HCT116 (cell line): Measurements from ENCODE around the gene MINDY3. TPM values are rescaled to one million over a fixed set of nuclear protein-coding genes. Genes with fewer than 3 reads are reported as not detected.
"Not testable (repeated sequence)": the region's sequence is repeated elsewhere in the genome, so short reads cannot be mapped to it uniquely, and the experiment has no call there.

ENCODE experiments used
- ATAC-seq: fragments of 200-7000 bp; cut with Tn5 transposase; 2 replicates; pipeline ENCODE4 v1.9.1; 2020; ENCODE audit warnings: mild to moderate bottlenecking, moderate library complexity
- BruUV-seq: library from RNA; stranded (reverse); fragments of 400-500 nt; replicated peaks from 2 replicates; lab custom pipeline; 2021; lab: Mats Ljungman, UMichigan
- CTCF ChIA-PET: fragments of 300-600 bp; sonication (Branson Sonifier 250); formaldehyde crosslinking; loops from one replicate; lab custom pipeline; 2021; ENCODE audit warnings: antibody characterized with exemption; lab: Charles Lee
- POLR2A ChIA-PET: fragments of 300-600, 350-600 bp; sonication (Branson Sonifier 250); formaldehyde crosslinking; loops from one replicate; lab custom pipeline; 2021; ENCODE audit warnings: antibody characterized with exemption; lab: Charles Lee
- RAD21 ChIA-PET, 2 experiments: fragments of 300-600 bp; sonication (Branson Sonifier 250); formaldehyde crosslinking; loops; one replicate each; lab custom pipeline; 2023; ENCODE audit warnings: low total read pairs in 2 of 2; ENCODE audit not compliant: uncharacterized antibody in 2 of 2, unreplicated experiment in 2 of 2, low non-redundant PET in 1 of 2; lab: Charles Lee
- DNase-seq: peaks from one replicate; pipeline ENCODE4 v3.0.0-alpha.2; 2010; ENCODE audit warnings: low read depth, low spot score
- H2AFZ ChIP-seq: fragments of 200-600 bp; shearing (Covaris generic), sonication (generic); 2 replicates; pipeline ENCODE4 v1.6.1; 2017; ENCODE audit warnings: low read depth, mixed run types, mixed read lengths, antibody characterized with exemption, low read length; ENCODE audit not compliant: poor library complexity, severe bottlenecking
- H3K27ac ChIP-seq: 2 replicates; pipeline ENCODE4 v1.5.1; 2012; ENCODE audit warnings: low read depth, low read length
- H3K27me3 ChIP-seq: fragments of 200-600 bp; sonication (generic); 2 replicates; pipeline ENCODE4 v1.6.1; 2016; ENCODE audit warnings: mixed run types, low read length, mixed read lengths; ENCODE audit not compliant: insufficient read depth
- H3K36me3 ChIP-seq, 2 experiments: fragments of 200-500 bp in 1 of 2; fragments of 200-600 bp in 1 of 2; sonication (Bioruptor generic) in 1 of 2; sonication (generic) in 1 of 2; 2 replicates each; pipeline versions ENCODE4 v1.5.1 to v1.6.1; 2014 to 2016; ENCODE audit warnings: low read length in 2 of 2, inconsistent platforms in 1 of 2, mixed read lengths in 1 of 2, mixed run types in 1 of 2; ENCODE audit not compliant: insufficient read depth in 2 of 2, control insufficient read depth in 1 of 2
- H3K4me1 ChIP-seq, 2 experiments: fragments of 200-600 bp in 1 of 2; sonication (generic) in 1 of 2; 2 replicates each; pipeline versions ENCODE4 v1.5.1 to v1.6.1; 2012 to 2017; ENCODE audit warnings: low read length in 2 of 2, inconsistent platforms in 1 of 2, mild to moderate bottlenecking in 1 of 2, mixed read lengths in 1 of 2, mixed run types in 1 of 2, moderate library complexity in 1 of 2; ENCODE audit not compliant: insufficient read depth in 2 of 2, control insufficient read depth in 1 of 2
- H3K4me2 ChIP-seq: fragments of 200-600 bp; sonication (generic); 2 replicates; pipeline ENCODE4 v1.6.1; 2017; ENCODE audit warnings: mixed run types, low read length, mixed read lengths
- H3K4me3 ChIP-seq, 2 experiments: fragments of 200-600 bp in 1 of 2; sonication (generic) in 1 of 2; replicated peaks in 1 of 2; 2 replicates each; pipeline ENCODE4 v1.5.1; 2011 to 2016; ENCODE audit warnings: low read length in 2 of 2, control low read depth in 1 of 2, low read depth in 1 of 2, mild to moderate bottlenecking in 1 of 2, mixed read lengths in 1 of 2, mixed run types in 1 of 2
- H3K79me2 ChIP-seq: fragments of 200-600 bp; sonication (generic); 2 replicates; pipeline ENCODE4 v1.6.1; 2017; ENCODE audit warnings: mild to moderate bottlenecking, mixed run types, low read length, moderate library complexity, mixed read lengths; ENCODE audit not compliant: insufficient read depth
- H3K9ac ChIP-seq: fragments of 200-600 bp; sonication (generic); 2 replicates; pipeline ENCODE4 v1.6.1; 2016; ENCODE audit warnings: low read length, mixed read lengths
- H3K9me2 ChIP-seq: fragments of 200-600 bp; sonication (generic), shearing (Covaris generic); 2 replicates; pipeline ENCODE4 v1.6.1; 2017; ENCODE audit warnings: mixed run types, mild to moderate bottlenecking, moderate library complexity; ENCODE audit not compliant: insufficient read depth
- H3K9me3 ChIP-seq, 2 experiments: fragments of 200-500 bp in 1 of 2; fragments of 200-600 bp in 1 of 2; sonication (Bioruptor generic) in 1 of 2; sonication (generic) in 1 of 2; 2 replicates each; pipeline ENCODE4 v1.6.1; 2014 to 2017; ENCODE audit warnings: low read length in 2 of 2, mixed read lengths in 2 of 2, inconsistent platforms in 1 of 2, low read depth in 1 of 2, mild to moderate bottlenecking in 1 of 2, mixed run types in 1 of 2, moderate library complexity in 1 of 2; ENCODE audit not compliant: control insufficient read depth in 1 of 2, insufficient read depth in 1 of 2
- H4K20me1 ChIP-seq: fragments of 200-600 bp; sonication (generic), shearing (Covaris generic); 2 replicates; pipeline ENCODE4 v1.6.1; 2017; ENCODE audit warnings: mixed run types, mild to moderate bottlenecking, moderate library complexity; ENCODE audit not compliant: insufficient read depth
- EZH2 ChIP-seq: fragments of 200-600 bp; sonication (generic); IDR thresholded peaks from 2 replicates; pipeline ENCODE4 v1.6.1; 2017; ENCODE audit warnings: antibody characterized with exemption, mixed run types
- FOSL1 ChIP-seq: IDR thresholded peaks from 2 replicates; pipeline ENCODE4 v1.6.1; 2012; ENCODE audit warnings: low read depth
- intact Hi-C: fragments of 100-400 bp; cut with micrococcal nuclease; formaldehyde crosslinking; loops from 2 replicates; pipeline ENCODE4 v1.10.0; 2022
- total RNA-seq: library from RNA; stranded (reverse); gene quantifications from one replicate; pipeline ENCODE4 v1.2.1, GENCODE V29; 2021; ENCODE audit not compliant: unreplicated experiment

Gene MINDY3
- total RNA-seq, 1 experiment from 2014 or later = 15.5 TPM

DNA sequence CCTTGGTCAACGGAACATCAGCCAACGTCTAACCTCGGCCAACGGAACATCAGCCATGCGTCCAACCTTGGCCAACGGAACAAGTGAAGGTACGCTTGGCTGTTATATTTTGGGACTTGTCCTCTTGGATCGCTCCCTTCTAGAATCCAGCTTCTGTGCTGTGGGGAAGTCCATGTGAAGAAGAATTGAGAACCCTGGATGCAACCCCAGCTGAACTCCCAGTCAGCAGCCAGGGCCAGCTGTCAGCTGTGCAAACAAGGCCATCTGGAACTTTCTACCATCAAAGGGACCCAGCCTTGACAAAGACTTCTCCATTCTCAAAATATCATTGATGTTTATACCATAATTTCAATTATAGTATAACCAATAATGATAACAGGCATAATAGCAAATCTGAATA lies 97.3 kb downstream of the MINDY3 start:
- CTCF ChIA-PET = no interaction called here
- POLR2A ChIA-PET = no interaction called here
- Histone ChIP-seq H2AFZ (no peak overlapping the region), H4K20me1 (no peaks in the 10 kb centered on the region), H3K27me3 (no peaks in the 10 kb centered on the region; the same call in 1 of the 2 replicates), H3K4me1 (no peaks in the 10 kb centered on the region), H3K9me2 (no peaks in the 10 kb centered on the region), H3K79me2 (no peaks in the 10 kb centered on the region), H3K9me3 (no peaks in the 10 kb centered on the region), H3K4me3 (no peak overlapping the region), H3K9ac (no peak overlapping the region), H3K4me2 (no peak overlapping the region), H3K27ac (no peak overlapping the region), H3K36me3 (no peaks in the 10 kb centered on the region)
- RAD21 ChIA-PET = no interaction called here
- BruUV-seq = no TSS peak
- TF ChIP-seq EZH2 = no peak
- no peak for TF ChIP-seq FOSL1
- ATAC-seq (no peak), DNase-seq (no peak)
- intact Hi-C loops = no loop called here

DNA sequence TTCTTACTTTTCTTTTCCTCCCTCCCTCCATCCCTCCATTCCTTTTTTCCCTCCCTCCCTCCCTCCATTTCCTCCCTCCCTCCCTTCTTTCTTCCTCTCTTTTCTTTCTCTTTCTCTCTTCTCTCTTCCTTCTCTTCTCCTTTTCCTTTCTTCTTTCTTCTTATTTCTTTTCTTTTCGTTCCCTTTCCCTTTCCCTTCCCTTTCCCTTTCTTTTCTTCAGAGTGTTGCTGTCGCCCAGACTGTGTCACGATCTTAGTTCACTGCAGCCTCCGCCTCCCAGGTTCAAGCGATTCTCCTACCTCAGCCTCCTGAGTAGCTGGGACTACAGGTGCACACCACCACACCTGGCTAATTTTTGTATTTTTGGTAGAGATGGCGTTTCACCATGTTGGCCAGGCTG lies 98.1 kb downstream of the MINDY3 start:
- H3K9me2 ChIP-seq, BruUV-seq, POLR2A ChIA-PET, intact Hi-C loops, H3K27ac ChIP-seq, H3K4me2 ChIP-seq, H4K20me1 ChIP-seq, H3K79me2 ChIP-seq, CTCF ChIA-PET, H3K4me3 ChIP-seq, H3K9me3 ChIP-seq, ATAC-seq, H3K4me1 ChIP-seq, H3K27me3 ChIP-seq, H2AFZ ChIP-seq, RAD21 ChIA-PET, H3K9ac ChIP-seq, H3K36me3 ChIP-seq, DNase-seq: not testable (repeated sequence)

DNA sequence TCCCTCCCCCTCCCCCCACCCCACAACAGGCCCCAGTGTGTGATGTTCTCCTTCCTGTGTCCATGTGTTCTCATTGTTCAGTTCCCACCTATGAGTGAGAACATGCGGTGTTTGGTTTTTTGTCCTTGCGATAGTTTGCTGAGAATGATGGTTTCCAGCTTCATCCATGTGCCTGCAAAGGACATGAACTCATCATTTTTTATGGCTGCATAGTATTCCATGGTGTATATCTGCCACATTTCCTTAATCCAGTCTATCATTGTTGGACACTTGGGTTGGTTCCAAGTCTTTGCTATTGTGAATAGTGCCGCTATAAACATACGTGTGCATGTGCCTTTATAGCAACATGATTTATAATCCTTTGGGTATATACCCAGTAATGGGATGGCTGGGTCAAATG lies 99.1 kb downstream of the MINDY3 start:
- intact Hi-C loops, H3K9me2 ChIP-seq, H3K27me3 ChIP-seq, H3K36me3 ChIP-seq, RAD21 ChIA-PET, H3K9me3 ChIP-seq, H3K4me3 ChIP-seq, ATAC-seq, CTCF ChIA-PET, BruUV-seq, DNase-seq, H3K4me1 ChIP-seq, H4K20me1 ChIP-seq, H2AFZ ChIP-seq, H3K27ac ChIP-seq, H3K9ac ChIP-seq, H3K79me2 ChIP-seq, H3K4me2 ChIP-seq, POLR2A ChIA-PET: not testable (repeated sequence)
